MM.1S (cell line): Measurements from ENCODE around the gene ATG14.

ENCODE experiments used
- CTCF ChIP-seq: fragments of 300-600 bp; sonication (generic); IDR thresholded peaks from 2 replicates; pipeline ENCODE4 v1.5.1; 2016; ENCODE audit warnings: antibody characterized with exemption, low read length, mixed read lengths
- EZH2 ChIP-seq: fragments of 300-600 bp; sonication (generic); optimal IDR thresholded peaks from 2 replicates; pipeline ENCODE3; 2017; ENCODE audit warnings: low read depth, mild to moderate bottlenecking, antibody characterized with exemption, low read length, mixed read lengths

- TF ChIP-seq CTCF (no peak), EZH2 (no peak)
These were observed 28.8 kb upstream of the ATG14 start, which contains the start of gene TBPL2 for GRCh38 chr14:55440385-55440784.
